Measurements from ENCODE around the gene ZFAND6.
"Not testable (repeated sequence)": the region's sequence is repeated elsewhere in the genome, so short reads cannot be mapped to it uniquely, and the experiment has no call there.

ZFAND6 gene

GRCh38 chr15:80042568-80042967, 16.9 kb upstream of the ZFAND6 start:
- H3K36me3 ChIP-seq: no peaks in the 10 kb centered on the region
- no peaks in the 10 kb centered on the region for H3K27me3 ChIP-seq
- H3K4me2 ChIP-seq: no peak overlapping the region
- H3K4me3 ChIP-seq: no peak overlapping the region
- H3K27ac ChIP-seq: no peak overlapping the region
- no peak overlapping the region for H3K9ac ChIP-seq
- TF ChIP-seq Cebpa-rat (IDR thresholded peaks at IDR 0.05): no peak
- H3K9me3 ChIP-seq: no peaks in the 10 kb centered on the region
- no peaks in the 10 kb centered on the region for H4K20me1 ChIP-seq
- no peaks in the 10 kb centered on the region for H3K4me1 ChIP-seq

- not testable (repeated sequence) for H3K4me1 ChIP-seq, H3K9me3 ChIP-seq, H3K4me2 ChIP-seq, H3K27ac ChIP-seq, H3K9ac ChIP-seq, H3K4me3 ChIP-seq, H3K36me3 ChIP-seq, H3K27me3 ChIP-seq, H4K20me1 ChIP-seq
These were observed 14.3 kb upstream of the ZFAND6 start for GRCh38 chr15:80045219-80045618.

- Histone ChIP-seq H3K4me3 (no peak overlapping the region), H3K27me3 (no peaks in the 10 kb centered on the region), H3K4me1 (peaks cover 11% of the 10 kb centered on the region), H3K9me3 (no peaks in the 10 kb centered on the region), H3K4me2 (no peak overlapping the region), H3K36me3 (no peaks in the 10 kb centered on the region), H4K20me1 (no peaks in the 10 kb centered on the region), H3K27ac (no peak overlapping the region), H3K9ac (no peak overlapping the region)
- no peak for TF ChIP-seq Cebpa-rat (IDR thresholded peaks at IDR 0.05)
These were observed 10.4 kb upstream of the ZFAND6 start for GRCh38 chr15:80049046-80049445.

GRCh38 chr15:80052597-80053304, 6.7 kb upstream of the ZFAND6 start:
- Histone ChIP-seq H4K20me1 (no peaks in the 10 kb centered on the region), H3K4me3 (no peak overlapping the region), H3K27ac (no peak overlapping the region), H3K36me3 (no peaks in the 10 kb centered on the region), H3K9me3 (no peaks in the 10 kb centered on the region), H3K27me3 (no peaks in the 10 kb centered on the region), H3K9ac (no peak overlapping the region), H3K4me1 (peaks cover 11% of the 10 kb centered on the region), H3K4me2 (peak overlapping the region; percentile 46)
- TF ChIP-seq Cebpa-rat (IDR thresholded peaks at IDR 0.05): no peak

- peaks cover 24% of the 10 kb centered on the region for H3K4me1 ChIP-seq
- no peak overlapping the region for H3K9ac ChIP-seq
- no peak overlapping the region for H3K4me2 ChIP-seq
- peaks cover 2% of the 10 kb centered on the region; the same call in 1 of the 2 replicates for H3K27me3 ChIP-seq
- H4K20me1 ChIP-seq: peaks cover 10% of the 10 kb centered on the region
- no peak for TF ChIP-seq Cebpa-rat (IDR thresholded peaks at IDR 0.05)
- no peaks in the 10 kb centered on the region for H3K9me3 ChIP-seq
- no peak overlapping the region for H3K4me3 ChIP-seq
- H3K36me3 ChIP-seq: no peaks in the 10 kb centered on the region
- no peak overlapping the region for H3K27ac ChIP-seq
These were observed 3.5 kb upstream of the ZFAND6 start for GRCh38 chr15:80055933-80056332.

DNA sequence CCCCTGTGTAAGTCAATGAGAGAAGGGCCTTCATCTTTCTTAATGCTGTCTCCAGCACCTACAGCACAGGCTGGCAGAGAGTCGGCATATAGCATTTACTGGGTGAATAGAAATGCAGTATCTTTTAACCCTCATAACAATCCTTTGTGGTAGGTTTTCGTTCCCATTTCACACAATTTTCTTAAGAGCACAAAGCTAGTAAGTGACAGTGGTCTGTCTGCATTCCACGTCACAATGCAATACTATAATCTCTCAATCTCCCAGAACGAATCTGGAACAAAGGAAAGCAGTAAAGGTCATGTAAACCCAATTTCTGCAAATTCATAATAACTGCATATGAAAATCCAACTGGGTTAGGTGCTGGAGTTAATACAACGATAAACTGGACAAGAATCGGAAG, 1.4 kb upstream of the ZFAND6 start:
- Histone ChIP-seq H3K9me3 (no peaks in the 10 kb centered on the region), H3K4me1 (peaks cover 30% of the 10 kb centered on the region), H3K9ac (no peak overlapping the region), H4K20me1 (peaks cover 32% of the 10 kb centered on the region), H3K27me3 (peaks cover 3% of the 10 kb centered on the region; the same call in 1 of the 2 replicates), H3K36me3 (no peaks in the 10 kb centered on the region), H3K4me3 (no peak overlapping the region), H3K4me2 (no peak overlapping the region), H3K27ac (no peak overlapping the region)
- TF ChIP-seq Cebpa-rat (IDR thresholded peaks at IDR 0.05): no peak

GRCh38 chr15:80059786-80060355, 395 bp downstream of the ZFAND6 start:
- Histone ChIP-seq H3K4me3 (peak overlapping the region; percentile 82), H3K36me3 (no peaks in the 10 kb centered on the region), H3K9me3 (0 out of 2 replicates have a peak, but pooled peaks cover 3% of the 10 kb centered on the region), H3K4me1 (peaks cover 36% of the 10 kb centered on the region), H4K20me1 (peaks cover 50% of the 10 kb centered on the region), H3K4me2 (peak overlapping the region; percentile 84), H3K27me3 (peaks cover 3% of the 10 kb centered on the region; the same call in 1 of the 2 replicates), H3K27ac (peak overlapping the region; percentile 90), H3K9ac (peak overlapping the region; percentile 89)
- no peak for TF ChIP-seq Cebpa-rat (IDR thresholded peaks at IDR 0.05)

- no peak for TF ChIP-seq Cebpa-rat (IDR thresholded peaks at IDR 0.05)
- Histone ChIP-seq H3K4me3 (peak overlapping the region; percentile 82), H3K9me3 (0 out of 2 replicates have a peak, but pooled peaks cover 3% of the 10 kb centered on the region), H3K4me1 (peaks cover 37% of the 10 kb centered on the region), H3K9ac (peak overlapping the region; percentile 89), H3K27me3 (peaks cover 3% of the 10 kb centered on the region; the same call in 1 of the 2 replicates), H4K20me1 (peaks cover 56% of the 10 kb centered on the region), H3K27ac (peak overlapping the region; percentile 90), H3K36me3 (no peaks in the 10 kb centered on the region), H3K4me2 (peak overlapping the region; percentile 84)
These were observed 1.0 kb downstream of the ZFAND6 start for GRCh38 chr15:80060356-80061006.

DNA sequence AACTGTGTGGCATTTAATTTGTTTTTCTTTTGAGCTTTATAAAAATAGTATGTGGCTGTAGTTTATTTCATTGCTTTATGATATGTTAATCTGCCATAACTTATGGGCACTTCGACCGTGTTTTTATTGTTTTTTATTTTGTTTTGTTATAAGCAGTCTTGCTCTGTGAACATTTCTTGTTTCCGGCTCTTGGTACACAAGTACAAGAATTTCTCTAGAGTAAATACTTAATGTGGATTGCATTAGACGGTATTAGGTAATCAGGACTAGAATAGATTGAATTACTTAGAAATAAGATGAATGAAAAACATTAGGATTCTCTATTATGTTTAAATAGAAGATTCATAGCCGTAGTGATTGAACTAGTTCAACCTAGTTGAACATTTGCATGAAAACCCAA, 2.1 kb downstream of the ZFAND6 start:
- Histone ChIP-seq H3K4me3 (peak overlapping the region; percentile 82), H3K9me3 (0 out of 2 replicates have a peak, but pooled peaks cover 3% of the 10 kb centered on the region), H3K9ac (no peak overlapping the region), H3K36me3 (no peaks in the 10 kb centered on the region), H3K4me2 (peak overlapping the region; percentile 84), H3K27ac (no peak overlapping the region), H4K20me1 (peaks cover 67% of the 10 kb centered on the region), H3K4me1 (peaks cover 37% of the 10 kb centered on the region), H3K27me3 (peaks cover 3% of the 10 kb centered on the region; the same call in 1 of the 2 replicates)
- TF ChIP-seq Cebpa-rat (IDR thresholded peaks at IDR 0.05): no peak

DNA sequence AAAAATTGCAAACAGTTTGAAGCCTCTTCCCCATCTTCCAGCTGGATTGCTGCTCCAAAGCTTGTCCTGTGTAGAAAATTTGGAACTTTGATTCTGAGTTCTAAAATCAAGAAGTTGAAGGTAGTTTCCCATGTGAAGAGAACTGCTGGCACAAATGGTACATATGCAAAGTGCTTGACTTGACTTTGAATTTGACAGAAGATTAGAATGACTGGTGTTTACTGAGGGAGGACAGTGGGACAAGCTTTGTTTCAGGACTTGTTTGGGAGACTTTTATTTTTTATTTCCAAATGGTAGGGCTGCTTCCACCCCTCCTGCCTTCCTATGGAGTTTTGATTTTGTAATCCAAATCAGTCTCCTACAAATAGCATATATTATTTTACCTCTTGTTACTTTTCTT, 7.4 kb downstream of the ZFAND6 start:
- H3K27ac ChIP-seq: no peak overlapping the region
- 0 out of 2 replicates have a peak, but pooled peaks cover 3% of the 10 kb centered on the region for H3K9me3 ChIP-seq
- peaks cover 98% of the 10 kb centered on the region for H4K20me1 ChIP-seq
- no peak overlapping the region for H3K9ac ChIP-seq
- no peaks in the 10 kb centered on the region for H3K27me3 ChIP-seq
- H3K4me2 ChIP-seq: no peak overlapping the region
- H3K4me1 ChIP-seq: peaks cover 26% of the 10 kb centered on the region
- H3K36me3 ChIP-seq: no peaks in the 10 kb centered on the region
- no peak overlapping the region for H3K4me3 ChIP-seq
- TF ChIP-seq Cebpa-rat (IDR thresholded peaks at IDR 0.05): no peak

Data from BLaER1 (cell line).